HCT116 (cell line): ENCODE results near the gene C16orf90. TPM values are rescaled to one million over a fixed set of nuclear protein-coding genes. Genes with fewer than 3 reads are reported as not detected.

Experiments
- ATAC-seq: fragments of 200-7000 bp; cut with Tn5 transposase; 2 replicates; pipeline ENCODE4 v1.9.1; 2020; ENCODE audit warnings: mild to moderate bottlenecking, moderate library complexity
- BruUV-seq: library from RNA; stranded (reverse); fragments of 400-500 nt; replicated peaks from 2 replicates; lab custom pipeline; 2021; lab: Mats Ljungman, UMichigan
- CTCF ChIA-PET: fragments of 300-600 bp; sonication (Branson Sonifier 250); formaldehyde crosslinking; loops from one replicate; lab custom pipeline; 2021; ENCODE audit warnings: antibody characterized with exemption; lab: Charles Lee
- POLR2A ChIA-PET: fragments of 300-600, 350-600 bp; sonication (Branson Sonifier 250); formaldehyde crosslinking; loops from one replicate; lab custom pipeline; 2021; ENCODE audit warnings: antibody characterized with exemption; lab: Charles Lee
- RAD21 ChIA-PET, 2 experiments: fragments of 300-600 bp; sonication (Branson Sonifier 250); formaldehyde crosslinking; loops; one replicate each; lab custom pipeline; 2023; ENCODE audit warnings: low total read pairs in 2 of 2; ENCODE audit not compliant: uncharacterized antibody in 2 of 2, unreplicated experiment in 2 of 2, low non-redundant PET in 1 of 2; lab: Charles Lee
- DNase-seq: peaks from one replicate; pipeline ENCODE4 v3.0.0-alpha.2; 2010; ENCODE audit warnings: low read depth, low spot score
- H2AFZ ChIP-seq: fragments of 200-600 bp; shearing (Covaris generic), sonication (generic); 2 replicates; pipeline ENCODE4 v1.6.1; 2017; ENCODE audit warnings: low read depth, mixed run types, mixed read lengths, antibody characterized with exemption, low read length; ENCODE audit not compliant: poor library complexity, severe bottlenecking
- H3K27ac ChIP-seq: 2 replicates; pipeline ENCODE4 v1.5.1; 2012; ENCODE audit warnings: low read depth, low read length
- H3K27me3 ChIP-seq: fragments of 200-600 bp; sonication (generic); 2 replicates; pipeline ENCODE4 v1.6.1; 2016; ENCODE audit warnings: mixed run types, low read length, mixed read lengths; ENCODE audit not compliant: insufficient read depth
- H3K36me3 ChIP-seq, 2 experiments: fragments of 200-500 bp in 1 of 2; fragments of 200-600 bp in 1 of 2; sonication (Bioruptor generic) in 1 of 2; sonication (generic) in 1 of 2; 2 replicates each; pipeline versions ENCODE4 v1.5.1 to v1.6.1; 2014 to 2016; ENCODE audit warnings: low read length in 2 of 2, inconsistent platforms in 1 of 2, mixed read lengths in 1 of 2, mixed run types in 1 of 2; ENCODE audit not compliant: insufficient read depth in 2 of 2, control insufficient read depth in 1 of 2
- H3K4me1 ChIP-seq, 2 experiments: fragments of 200-600 bp in 1 of 2; sonication (generic) in 1 of 2; 2 replicates each; pipeline versions ENCODE4 v1.5.1 to v1.6.1; 2012 to 2017; ENCODE audit warnings: low read length in 2 of 2, inconsistent platforms in 1 of 2, mild to moderate bottlenecking in 1 of 2, mixed read lengths in 1 of 2, mixed run types in 1 of 2, moderate library complexity in 1 of 2; ENCODE audit not compliant: insufficient read depth in 2 of 2, control insufficient read depth in 1 of 2
- H3K4me2 ChIP-seq: fragments of 200-600 bp; sonication (generic); 2 replicates; pipeline ENCODE4 v1.6.1; 2017; ENCODE audit warnings: mixed run types, low read length, mixed read lengths
- H3K4me3 ChIP-seq, 2 experiments: fragments of 200-600 bp in 1 of 2; sonication (generic) in 1 of 2; replicated peaks in 1 of 2; 2 replicates each; pipeline ENCODE4 v1.5.1; 2011 to 2016; ENCODE audit warnings: low read length in 2 of 2, control low read depth in 1 of 2, low read depth in 1 of 2, mild to moderate bottlenecking in 1 of 2, mixed read lengths in 1 of 2, mixed run types in 1 of 2
- H3K79me2 ChIP-seq: fragments of 200-600 bp; sonication (generic); 2 replicates; pipeline ENCODE4 v1.6.1; 2017; ENCODE audit warnings: mild to moderate bottlenecking, mixed run types, low read length, moderate library complexity, mixed read lengths; ENCODE audit not compliant: insufficient read depth
- H3K9ac ChIP-seq: fragments of 200-600 bp; sonication (generic); 2 replicates; pipeline ENCODE4 v1.6.1; 2016; ENCODE audit warnings: low read length, mixed read lengths
- H3K9me2 ChIP-seq: fragments of 200-600 bp; sonication (generic), shearing (Covaris generic); 2 replicates; pipeline ENCODE4 v1.6.1; 2017; ENCODE audit warnings: mixed run types, mild to moderate bottlenecking, moderate library complexity; ENCODE audit not compliant: insufficient read depth
- H3K9me3 ChIP-seq, 2 experiments: fragments of 200-500 bp in 1 of 2; fragments of 200-600 bp in 1 of 2; sonication (Bioruptor generic) in 1 of 2; sonication (generic) in 1 of 2; 2 replicates each; pipeline ENCODE4 v1.6.1; 2014 to 2017; ENCODE audit warnings: low read length in 2 of 2, mixed read lengths in 2 of 2, inconsistent platforms in 1 of 2, low read depth in 1 of 2, mild to moderate bottlenecking in 1 of 2, mixed run types in 1 of 2, moderate library complexity in 1 of 2; ENCODE audit not compliant: control insufficient read depth in 1 of 2, insufficient read depth in 1 of 2
- H4K20me1 ChIP-seq: fragments of 200-600 bp; sonication (generic), shearing (Covaris generic); 2 replicates; pipeline ENCODE4 v1.6.1; 2017; ENCODE audit warnings: mixed run types, mild to moderate bottlenecking, moderate library complexity; ENCODE audit not compliant: insufficient read depth
- ATF3 ChIP-seq: IDR thresholded peaks from 2 replicates; pipeline ENCODE4 v1.6.1; 2012
- CBX3 ChIP-seq: IDR thresholded peaks from 2 replicates; pipeline ENCODE4 v1.6.1; 2012; ENCODE audit warnings: low read depth
- CEBPB ChIP-seq: IDR thresholded peaks from 2 replicates; pipeline ENCODE4 v1.6.1; 2012; ENCODE audit warnings: low read depth
- EGR1 ChIP-seq: IDR thresholded peaks from 2 replicates; pipeline ENCODE4 v1.6.1; 2012; ENCODE audit warnings: low read depth
- ELF1 ChIP-seq: IDR thresholded peaks from 2 replicates; pipeline ENCODE4 v1.6.1; 2012; ENCODE audit warnings: low read depth, borderline replicate concordance
- EZH2phosphoT487 ChIP-seq: fragments of 200-600 bp; IDR thresholded peaks from 2 replicates; pipeline ENCODE4 v1.6.1; 2018; ENCODE audit warnings: antibody characterized with exemption, borderline replicate concordance
- FOSL1 ChIP-seq: IDR thresholded peaks from 2 replicates; pipeline ENCODE4 v1.6.1; 2012; ENCODE audit warnings: low read depth
- JUND ChIP-seq: IDR thresholded peaks from 2 replicates; pipeline ENCODE4 v1.6.1; 2012
- MAX ChIP-seq: IDR thresholded peaks from 2 replicates; pipeline ENCODE4 v1.6.1; 2012
- POLR2A ChIP-seq: IDR thresholded peaks from 2 replicates; pipeline ENCODE4 v1.7.0; 2011; ENCODE audit warnings: borderline replicate concordance; ENCODE audit not compliant: insufficient read depth, insufficient read length; ENCODE audit errors: extremely low read depth
- POLR2AphosphoS5 ChIP-seq: IDR thresholded peaks from 2 replicates; pipeline ENCODE4 v1.6.1; 2011; ENCODE audit warnings: mild to moderate bottlenecking, low read depth, low read length, moderate library complexity
- RAD21 ChIP-seq: IDR thresholded peaks from 2 replicates; pipeline ENCODE4 v1.6.1; 2012; ENCODE audit warnings: low read depth, mild to moderate bottlenecking
- REST ChIP-seq: IDR thresholded peaks from 2 replicates; pipeline ENCODE4 v1.6.1; 2012; ENCODE audit warnings: low read depth
- SP1 ChIP-seq: IDR thresholded peaks from 2 replicates; pipeline ENCODE4 v1.6.1; 2012; ENCODE audit warnings: low read depth
- SRF ChIP-seq: IDR thresholded peaks from 2 replicates; pipeline ENCODE4 v1.6.1; 2012; ENCODE audit warnings: low read depth
- TCF7L2 ChIP-seq: IDR thresholded peaks from 2 replicates; pipeline ENCODE4 v1.7.0; 2011; ENCODE audit warnings: borderline replicate concordance, inconsistent platforms; ENCODE audit not compliant: insufficient read depth, insufficient read length; ENCODE audit errors: extremely low read depth
- YY1 ChIP-seq: IDR thresholded peaks from 2 replicates; pipeline ENCODE4 v1.6.1; 2011; ENCODE audit warnings: low read length, low read depth, moderate library complexity, mild to moderate bottlenecking; ENCODE audit not compliant: insufficient replicate concordance; ENCODE audit errors: extremely low read depth
- ZBTB33 ChIP-seq: IDR thresholded peaks from 2 replicates; pipeline ENCODE4 v1.6.1; 2011; ENCODE audit warnings: mild to moderate bottlenecking, low read length, moderate library complexity; ENCODE audit not compliant: insufficient replicate concordance; ENCODE audit errors: extremely low read depth
- ZFX ChIP-seq: fragments of 450-650 bp; IDR thresholded peaks from 2 replicates; pipeline ENCODE4 v1.6.1; 2017
- ZNF274 ChIP-seq: fragments of 200-500 bp; sonication (Bioruptor generic); IDR thresholded peaks from 2 replicates; pipeline ENCODE4 v1.6.1; 2014; ENCODE audit warnings: mild to moderate bottlenecking, low read depth, low read length, inconsistent platforms
- intact Hi-C: fragments of 100-400 bp; cut with micrococcal nuclease; formaldehyde crosslinking; loops from 2 replicates; pipeline ENCODE4 v1.10.0; 2022
- total RNA-seq: library from RNA; stranded (reverse); gene quantifications from one replicate; pipeline ENCODE4 v1.2.1, GENCODE V29; 2021; ENCODE audit not compliant: unreplicated experiment

Gene C16orf90
- total RNA-seq, 1 experiment from 2014 or later, result not detected

GRCh38 chr16:3485097-3485745 lies 10.1 kb downstream of the C16orf90 start:
- no peaks in the 10 kb centered on the region for H3K27me3 ChIP-seq
- peaks cover 17 to 20% of the 10 kb centered on the region in 2 experiments; a peak in 3 of 4 replicates for H3K36me3 ChIP-seq
- H3K79me2 ChIP-seq, result peaks cover 10% of the 10 kb centered on the region; the same call in 1 of the 2 replicates
- CTCF ChIA-PET, result no interaction called here
- no peak overlapping the region for H3K9ac ChIP-seq
- no peak overlapping the region for H3K4me2 ChIP-seq
- no peak overlapping the region for H3K4me3 ChIP-seq
- no peaks in the 10 kb centered on the region for H4K20me1 ChIP-seq
- TF ChIP-seq CEBPB (no peak), ELF1 (no peak), RAD21 (no peak), JUND (no peak), YY1 (no peak), ZNF274 (no peak), POLR2A (no peak), ZFX (no peak), SP1 (no peak), CBX3 (no peak), ATF3 (no peak), EZH2phosphoT487 (no peak), REST (no peak), MAX (no peak), ZBTB33 (no peak), TCF7L2 (no peak), SRF (no peak), EGR1 (no peak), POLR2AphosphoS5 (no peak), FOSL1 (no peak)
- no peak overlapping the region for H3K27ac ChIP-seq
- no peaks in the 10 kb centered on the region for H3K9me2 ChIP-seq
- POLR2A ChIA-PET, result no interaction called here
- RAD21 ChIA-PET, result no interaction called here
- ATAC-seq, result no peak
- no peaks in the 10 kb centered on the region for H3K4me1 ChIP-seq
- BruUV-seq, result no TSS peak
- intact Hi-C loops, result no loop called here
- no peaks in the 10 kb centered on the region for H3K9me3 ChIP-seq
- H2AFZ ChIP-seq, result no peak overlapping the region
- DNase-seq, result no peak
